ENCODE measurements around the gene BRD7.

Gene BRD7

DNA sequence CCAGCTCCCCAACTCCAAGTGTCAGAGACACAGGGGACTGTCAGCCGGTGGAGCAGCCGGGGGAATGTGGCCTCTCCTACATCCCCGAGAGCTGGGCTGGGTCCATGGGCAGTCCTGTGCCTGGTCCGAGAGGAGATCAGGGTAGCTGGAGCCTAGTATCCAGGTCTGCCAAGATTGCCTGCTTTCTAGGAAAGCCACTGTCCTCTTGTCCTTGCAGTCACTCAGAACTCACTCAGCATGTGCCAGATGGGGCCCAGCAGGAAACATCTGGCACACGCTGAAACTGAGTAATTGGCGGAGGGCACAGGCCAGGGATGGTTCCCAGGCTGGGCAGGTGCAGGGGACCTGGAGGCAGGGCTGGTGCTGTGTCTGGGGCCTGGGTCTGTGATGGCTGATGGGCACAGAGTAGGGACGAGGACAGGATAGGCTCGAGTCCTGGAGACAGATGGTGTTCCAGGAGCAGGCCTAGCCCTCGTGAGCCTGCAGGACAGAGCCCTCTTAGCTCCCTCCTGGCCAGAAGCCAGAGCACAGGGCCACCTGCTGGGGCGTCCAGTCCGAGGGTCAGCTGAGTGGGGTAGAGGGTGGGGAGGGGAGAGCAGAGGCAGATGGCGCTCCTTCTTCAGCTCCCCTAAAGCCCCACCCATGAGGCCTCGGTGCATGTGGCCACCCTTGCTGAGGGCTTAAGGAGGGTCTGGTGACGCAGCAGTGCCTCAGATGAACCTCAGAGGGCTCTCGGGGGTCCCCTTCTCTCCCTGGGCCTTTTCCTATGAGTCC, 71.3 kb downstream of the BRD7 start:
- no peak overlapping the region for H3K4me3 ChIP-seq (ENCODE audit: low read length)
- DNase-seq (ENCODE audit: low read depth), result no peak
- TF ChIP-seq CTCF (conservative IDR thresholded peaks at IDR 0.05; ENCODE audit: low read depth, low read length), result no peak

- no peak for TF ChIP-seq CTCF (conservative IDR thresholded peaks at IDR 0.05; ENCODE audit: low read depth, low read length)
- H3K4me3 ChIP-seq (ENCODE audit: low read length), result no peak overlapping the region
- DNase-seq (ENCODE audit: low read depth), result no peak
These were observed 72.0 kb downstream of the BRD7 start for GRCh38 chr16:50296807-50297206.

DNA sequence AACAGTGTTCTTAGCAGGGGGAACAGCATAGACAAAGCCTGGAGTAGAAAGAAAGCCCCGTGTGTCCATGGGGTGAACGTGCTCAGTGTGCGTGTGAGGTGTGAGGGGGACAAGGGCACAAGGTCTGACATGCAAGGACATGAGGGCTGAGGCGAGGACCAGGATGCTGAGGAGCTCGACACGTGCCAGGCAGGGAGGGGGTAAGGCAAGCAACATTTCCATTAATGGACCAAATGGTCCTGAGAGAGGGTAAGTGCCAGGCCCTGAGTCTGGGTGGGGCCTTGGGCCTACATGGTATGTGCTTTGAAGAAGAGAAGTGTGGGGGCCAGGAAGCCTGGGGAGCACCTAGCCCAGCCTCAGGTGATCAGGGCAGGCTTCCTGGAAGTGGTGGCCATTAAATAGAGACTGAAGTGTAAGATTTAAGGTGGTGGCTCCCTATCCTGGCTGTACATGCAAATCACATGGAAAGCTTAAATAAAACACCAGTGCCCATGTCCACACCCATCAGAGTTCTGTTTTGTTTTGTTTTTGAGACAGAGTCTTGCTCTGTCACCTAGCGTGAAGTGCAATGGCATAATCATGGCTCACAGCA, 73.2 kb downstream of the BRD7 start:
- DNase-seq (ENCODE audit: low read depth), result no peak
- no peak for TF ChIP-seq CTCF (conservative IDR thresholded peaks at IDR 0.05; ENCODE audit: low read depth, low read length)
- no peak overlapping the region for H3K4me3 ChIP-seq (ENCODE audit: low read length)

DNA sequence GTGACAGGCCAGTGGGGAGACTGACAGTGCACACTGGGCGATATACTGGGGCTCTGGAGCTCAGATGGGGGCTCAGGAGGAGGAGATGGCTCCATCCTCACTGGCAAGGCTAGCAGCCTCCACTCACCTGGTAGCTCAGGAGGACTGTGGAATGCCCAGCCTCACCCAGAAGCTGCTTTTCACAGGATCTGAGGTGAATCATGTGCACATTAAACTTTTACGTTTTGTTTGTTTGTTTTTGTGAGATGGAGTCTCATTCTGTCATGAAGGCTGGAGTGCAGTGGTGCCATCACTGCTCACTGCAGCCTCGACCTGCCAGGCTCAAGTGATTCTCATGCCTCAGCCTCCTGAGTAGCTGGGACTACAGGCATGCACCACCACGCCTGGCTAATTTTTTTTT, 73.8 kb downstream of the BRD7 start:
- no peak for TF ChIP-seq CTCF (conservative IDR thresholded peaks at IDR 0.05; ENCODE audit: low read depth, low read length)
- H3K4me3 ChIP-seq (ENCODE audit: low read length), result no peak overlapping the region
- no peak for DNase-seq (ENCODE audit: low read depth)

GRCh38 chr16:50293994-50294855, 74.6 kb downstream of the BRD7 start:
- no peak for DNase-seq (ENCODE audit: low read depth)
- H3K4me3 ChIP-seq (ENCODE audit: low read length), result no peak overlapping the region
- no peak for TF ChIP-seq CTCF (conservative IDR thresholded peaks at IDR 0.05; ENCODE audit: low read depth, low read length)

DNA sequence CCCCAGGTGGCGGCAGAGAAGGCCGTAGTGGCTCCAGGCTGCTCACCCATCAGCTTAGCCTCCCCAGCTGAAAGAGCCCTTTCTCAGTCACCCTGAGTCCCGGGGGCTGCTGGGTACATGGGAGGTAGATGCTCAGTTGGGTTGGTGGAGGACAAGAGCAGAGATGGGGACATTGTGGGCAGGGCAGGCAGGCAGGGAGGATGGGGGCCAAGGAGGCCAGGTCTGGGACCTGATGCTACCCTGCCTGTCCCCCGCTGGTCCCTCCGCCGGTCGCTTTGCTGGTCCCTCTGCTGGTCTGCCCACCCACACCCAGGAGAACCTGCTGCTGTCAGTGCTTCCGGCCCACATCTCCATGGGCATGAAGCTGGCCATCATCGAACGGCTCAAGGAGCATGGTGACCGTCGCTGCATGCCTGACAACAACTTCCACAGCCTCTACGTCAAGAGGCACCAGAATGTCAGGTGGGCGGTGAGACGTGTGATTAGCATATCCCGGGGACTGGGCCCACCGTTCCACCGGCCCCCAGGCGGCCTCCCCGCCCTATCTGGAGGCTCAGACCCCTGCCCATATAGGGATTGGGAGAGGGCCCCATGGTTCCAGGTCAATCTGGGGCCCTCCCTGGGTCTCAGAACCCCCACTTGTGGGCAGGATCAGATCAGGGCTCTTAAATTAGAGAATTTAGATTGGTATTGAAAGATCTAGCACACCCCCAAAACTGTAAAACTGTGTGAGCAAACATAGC, 75.6 kb downstream of the BRD7 start:
- DNase-seq (ENCODE audit: low read depth), result no peak
- H3K4me3 ChIP-seq (ENCODE audit: low read length), result no peak overlapping the region
- TF ChIP-seq CTCF (conservative IDR thresholded peaks at IDR 0.05; ENCODE audit: low read depth, low read length), result no peak

Data from retinal pigment epithelial cell (primary cell).